Measurements from ENCODE around the gene COL19A1. TPM values are rescaled to one million over a fixed set of nuclear protein-coding genes. Genes with fewer than 3 reads are reported as not detected.

The COL19A1 gene
- total RNA-seq, 1 experiment from 2014 or later: not detected

DNA sequence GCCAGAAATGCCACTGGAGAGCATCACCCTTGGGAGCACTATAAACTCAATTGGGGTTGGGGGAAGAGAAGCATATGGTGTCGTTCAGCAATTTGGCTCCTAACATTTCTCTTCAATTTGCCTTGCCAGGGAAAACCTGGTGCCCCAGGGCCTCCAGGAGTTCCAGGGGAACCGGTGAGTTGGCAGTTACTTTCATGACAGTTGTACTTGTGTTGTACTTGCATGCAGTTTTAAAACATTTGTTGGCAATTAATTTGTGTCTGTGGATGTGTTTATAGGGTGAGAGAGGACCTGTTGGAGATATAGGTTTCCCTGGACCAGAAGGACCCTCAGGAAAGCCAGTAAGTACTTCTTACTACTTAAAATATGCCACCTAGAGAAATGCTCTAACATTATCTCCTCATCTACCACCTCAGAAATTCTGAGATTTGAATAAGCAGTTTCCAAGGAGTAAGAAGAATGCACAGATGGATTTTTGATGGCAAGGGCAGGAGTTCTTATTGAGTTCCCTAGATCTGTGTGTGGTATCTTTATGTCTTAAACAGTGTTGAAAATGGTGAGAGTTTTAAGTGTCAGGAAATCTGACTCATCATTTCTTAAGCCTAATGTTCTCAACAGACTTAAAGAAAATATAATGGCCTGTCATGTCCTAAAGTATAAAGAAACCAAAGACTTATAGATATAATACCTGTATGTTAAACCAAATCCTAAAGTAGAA is 314.0 kb downstream of the COL19A1 start:
- POLR2A ChIA-PET (ENCODE audit: unreplicated experiment): no interaction called here
- Histone ChIP-seq H3K4me1 (replicated peaks; ENCODE audit: insufficient read depth) (no peaks in the 10 kb centered on the region), H3F3A (ENCODE audit: insufficient read depth, low read depth) (no peaks in the 10 kb centered on the region), H3K4me3 (no peak overlapping the region), H3K27me3 (ENCODE audit: insufficient read depth, low read depth) (no peaks in the 10 kb centered on the region), H3K36me3 (ENCODE audit: low read depth) (no peaks in the 10 kb centered on the region), H3K27ac (no peak overlapping the region), H2AFZ (no peak overlapping the region), H3K79me2 (ENCODE audit: low read depth) (no peaks in the 10 kb centered on the region), H3K9me2 (ENCODE audit: insufficient read depth) (no peaks in the 10 kb centered on the region), H4K20me1 (ENCODE audit: insufficient read depth) (no peaks in the 10 kb centered on the region), H3K4me2 (no peak overlapping the region), H3K9me3 (ENCODE audit: insufficient read depth, low read depth) (no peaks in the 10 kb centered on the region)
- DNase-seq: no peak
- intact Hi-C loops (cut with micrococcal nuclease; ENCODE audit: unreplicated experiment): no loop called here
- no peak for TF ChIP-seq EZH2 (IDR thresholded peaks at IDR 0.05; ENCODE audit: low read depth)
- TF ChIP-seq, protein P1, sequence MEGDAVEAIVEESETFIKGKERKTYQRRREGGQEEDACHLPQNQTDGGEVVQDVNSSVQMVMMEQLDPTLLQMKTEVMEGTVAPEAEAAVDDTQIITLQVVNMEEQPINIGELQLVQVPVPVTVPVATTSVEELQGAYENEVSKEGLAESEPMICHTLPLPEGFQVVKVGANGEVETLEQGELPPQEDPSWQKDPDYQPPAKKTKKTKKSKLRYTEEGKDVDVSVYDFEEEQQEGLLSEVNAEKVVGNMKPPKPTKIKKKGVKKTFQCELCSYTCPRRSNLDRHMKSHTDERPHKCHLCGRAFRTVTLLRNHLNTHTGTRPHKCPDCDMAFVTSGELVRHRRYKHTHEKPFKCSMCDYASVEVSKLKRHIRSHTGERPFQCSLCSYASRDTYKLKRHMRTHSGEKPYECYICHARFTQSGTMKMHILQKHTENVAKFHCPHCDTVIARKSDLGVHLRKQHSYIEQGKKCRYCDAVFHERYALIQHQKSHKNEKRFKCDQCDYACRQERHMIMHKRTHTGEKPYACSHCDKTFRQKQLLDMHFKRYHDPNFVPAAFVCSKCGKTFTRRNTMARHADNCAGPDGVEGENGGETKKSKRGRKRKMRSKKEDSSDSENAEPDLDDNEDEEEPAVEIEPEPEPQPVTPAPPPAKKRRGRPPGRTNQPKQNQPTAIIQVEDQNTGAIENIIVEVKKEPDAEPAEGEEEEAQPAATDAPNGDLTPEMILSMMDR (conservative IDR thresholded peaks at IDR 0.05): no peak
- CTCF ChIA-PET: no interaction called here
- BruUV-seq (replicated peaks): no TSS peak

DNA sequence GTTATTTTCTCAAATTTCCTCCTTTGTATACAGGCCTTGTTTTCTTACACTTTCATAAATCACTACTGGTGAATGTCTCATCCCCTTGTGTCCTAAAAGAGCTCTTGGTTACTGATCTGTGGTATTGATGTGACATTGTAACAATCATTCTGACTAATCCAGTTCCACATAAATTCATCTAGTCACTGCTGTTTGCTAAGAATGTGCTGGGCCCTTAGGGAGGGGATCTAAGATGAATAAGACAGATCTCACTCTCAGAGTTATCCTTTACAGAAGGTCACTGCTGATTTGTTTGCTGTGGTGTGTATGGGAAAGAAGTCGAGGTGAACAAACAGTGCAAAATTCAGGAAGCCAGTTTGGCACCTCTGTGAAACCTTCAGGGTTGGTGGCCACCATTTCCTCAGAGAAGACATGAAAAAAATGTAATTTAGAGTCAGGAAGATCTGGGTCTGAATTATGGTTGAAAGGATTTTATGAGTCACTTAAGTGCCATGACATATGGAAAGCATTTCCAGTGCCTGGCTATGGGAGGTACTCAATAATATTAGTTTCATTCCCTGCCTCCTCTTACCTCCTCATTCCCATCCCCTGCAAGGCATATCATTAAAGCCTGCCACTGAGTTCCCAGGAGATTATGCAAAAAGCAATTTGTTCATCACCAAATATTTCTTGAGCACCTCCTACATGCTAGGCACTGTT is 314.7 kb downstream of the COL19A1 start:
- Histone ChIP-seq H3K9me3 (ENCODE audit: insufficient read depth, low read depth) (no peaks in the 10 kb centered on the region), H3K27me3 (ENCODE audit: insufficient read depth, low read depth) (no peaks in the 10 kb centered on the region), H3K79me2 (ENCODE audit: low read depth) (no peaks in the 10 kb centered on the region), H3K9me2 (ENCODE audit: insufficient read depth) (no peaks in the 10 kb centered on the region), H3F3A (ENCODE audit: insufficient read depth, low read depth) (no peaks in the 10 kb centered on the region), H3K4me2 (no peak overlapping the region), H2AFZ (no peak overlapping the region), H4K20me1 (ENCODE audit: insufficient read depth) (no peaks in the 10 kb centered on the region), H3K4me3 (no peak overlapping the region), H3K4me1 (replicated peaks; ENCODE audit: insufficient read depth) (no peaks in the 10 kb centered on the region), H3K36me3 (ENCODE audit: low read depth) (no peaks in the 10 kb centered on the region), H3K27ac (no peak overlapping the region)
- no TSS peak for BruUV-seq (replicated peaks)
- intact Hi-C loops (cut with micrococcal nuclease; ENCODE audit: unreplicated experiment): no loop called here
- DNase-seq: no peak
- POLR2A ChIA-PET (ENCODE audit: unreplicated experiment): no interaction called here
- CTCF ChIA-PET: no interaction called here
- no peak for TF ChIP-seq EZH2 (IDR thresholded peaks at IDR 0.05; ENCODE audit: low read depth)
- TF ChIP-seq, protein P1 (conservative IDR thresholded peaks at IDR 0.05): no peak

DNA sequence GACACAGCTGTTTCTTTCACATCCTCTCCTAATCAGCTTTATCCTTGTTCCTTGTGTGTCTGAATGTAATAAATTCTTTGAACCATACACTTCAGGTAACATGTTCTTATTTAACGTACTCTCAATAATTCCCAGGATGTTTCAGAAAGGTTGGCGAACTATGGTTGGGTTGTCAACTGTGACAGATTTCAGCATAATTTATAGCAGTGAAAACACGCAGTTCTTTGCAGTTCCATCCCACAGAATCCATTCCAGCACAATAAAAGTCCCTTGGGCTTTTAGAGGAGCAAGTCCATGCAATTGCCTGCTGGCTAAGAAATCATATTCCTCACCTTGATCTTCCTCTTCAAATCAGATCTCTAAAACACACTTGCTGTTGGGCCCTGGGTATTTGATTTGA is 317.2 kb downstream of the COL19A1 start:
- Histone ChIP-seq H3F3A (ENCODE audit: insufficient read depth, low read depth) (no peaks in the 10 kb centered on the region), H3K27ac (no peak overlapping the region), H4K20me1 (ENCODE audit: insufficient read depth) (no peaks in the 10 kb centered on the region), H3K4me2 (no peak overlapping the region), H3K79me2 (ENCODE audit: low read depth) (no peaks in the 10 kb centered on the region), H3K4me3 (no peak overlapping the region), H3K4me1 (replicated peaks; ENCODE audit: insufficient read depth) (no peaks in the 10 kb centered on the region), H3K36me3 (ENCODE audit: low read depth) (no peaks in the 10 kb centered on the region), H3K9me3 (ENCODE audit: insufficient read depth, low read depth) (no peaks in the 10 kb centered on the region), H3K27me3 (ENCODE audit: insufficient read depth, low read depth) (no peaks in the 10 kb centered on the region), H3K9me2 (ENCODE audit: insufficient read depth) (no peaks in the 10 kb centered on the region), H2AFZ (no peak overlapping the region)
- intact Hi-C loops (cut with micrococcal nuclease; ENCODE audit: unreplicated experiment): no loop called here
- ChIA-PET POLR2A (ENCODE audit: unreplicated experiment) (no interaction called here), CTCF (no interaction called here)
- no TSS peak for BruUV-seq (replicated peaks)
- DNase-seq: no peak
- TF ChIP-seq, protein P1 (conservative IDR thresholded peaks at IDR 0.05): no peak
- no peak for TF ChIP-seq EZH2 (IDR thresholded peaks at IDR 0.05; ENCODE audit: low read depth)

Data from PC-9 (cell line).